ENCODE data around the gene SCUBE2. TPM values are rescaled to one million over a fixed set of nuclear protein-coding genes. Genes with fewer than 3 reads are reported as not detected.
A peak's percentile ranks its signal among the peaks of the same experiment; 100 is the strongest.

SCUBE2 gene
- total RNA-seq, 2 donors from 2014 or later = 6.6 to 40.0 TPM

DNA sequence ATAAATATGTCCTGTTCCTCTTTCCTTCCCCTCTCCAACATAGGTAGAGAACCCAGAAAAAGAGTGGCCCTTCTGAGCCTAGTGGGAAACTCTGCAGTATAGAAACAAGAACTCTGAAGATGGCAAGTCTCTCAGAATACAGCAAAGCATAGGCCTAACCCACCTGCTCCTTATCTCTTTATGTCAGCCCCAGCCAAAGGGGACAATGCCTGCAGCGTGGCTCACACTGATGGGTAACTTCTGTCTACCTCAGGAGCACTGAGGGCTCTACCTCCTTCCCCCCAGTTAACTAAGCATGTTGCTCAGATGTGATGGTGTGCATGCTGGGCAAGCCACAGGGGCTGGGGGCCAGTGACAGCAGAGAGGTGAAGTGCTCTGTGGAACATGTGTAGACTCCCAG, 82.7 kb downstream of the SCUBE2 start:
- 67 to 88% methylated on average over 1 of the region's 1 CpG for WGBS, 2 donors
- intact Hi-C loops (cut with DNase I) = no loop called here
- no peak for TF ChIP-seq POLR2A (IDR thresholded peaks at IDR 0.05)
- TF ChIP-seq, protein P1, sequence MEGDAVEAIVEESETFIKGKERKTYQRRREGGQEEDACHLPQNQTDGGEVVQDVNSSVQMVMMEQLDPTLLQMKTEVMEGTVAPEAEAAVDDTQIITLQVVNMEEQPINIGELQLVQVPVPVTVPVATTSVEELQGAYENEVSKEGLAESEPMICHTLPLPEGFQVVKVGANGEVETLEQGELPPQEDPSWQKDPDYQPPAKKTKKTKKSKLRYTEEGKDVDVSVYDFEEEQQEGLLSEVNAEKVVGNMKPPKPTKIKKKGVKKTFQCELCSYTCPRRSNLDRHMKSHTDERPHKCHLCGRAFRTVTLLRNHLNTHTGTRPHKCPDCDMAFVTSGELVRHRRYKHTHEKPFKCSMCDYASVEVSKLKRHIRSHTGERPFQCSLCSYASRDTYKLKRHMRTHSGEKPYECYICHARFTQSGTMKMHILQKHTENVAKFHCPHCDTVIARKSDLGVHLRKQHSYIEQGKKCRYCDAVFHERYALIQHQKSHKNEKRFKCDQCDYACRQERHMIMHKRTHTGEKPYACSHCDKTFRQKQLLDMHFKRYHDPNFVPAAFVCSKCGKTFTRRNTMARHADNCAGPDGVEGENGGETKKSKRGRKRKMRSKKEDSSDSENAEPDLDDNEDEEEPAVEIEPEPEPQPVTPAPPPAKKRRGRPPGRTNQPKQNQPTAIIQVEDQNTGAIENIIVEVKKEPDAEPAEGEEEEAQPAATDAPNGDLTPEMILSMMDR (IDR thresholded peaks at IDR 0.05) = no peak

DNA sequence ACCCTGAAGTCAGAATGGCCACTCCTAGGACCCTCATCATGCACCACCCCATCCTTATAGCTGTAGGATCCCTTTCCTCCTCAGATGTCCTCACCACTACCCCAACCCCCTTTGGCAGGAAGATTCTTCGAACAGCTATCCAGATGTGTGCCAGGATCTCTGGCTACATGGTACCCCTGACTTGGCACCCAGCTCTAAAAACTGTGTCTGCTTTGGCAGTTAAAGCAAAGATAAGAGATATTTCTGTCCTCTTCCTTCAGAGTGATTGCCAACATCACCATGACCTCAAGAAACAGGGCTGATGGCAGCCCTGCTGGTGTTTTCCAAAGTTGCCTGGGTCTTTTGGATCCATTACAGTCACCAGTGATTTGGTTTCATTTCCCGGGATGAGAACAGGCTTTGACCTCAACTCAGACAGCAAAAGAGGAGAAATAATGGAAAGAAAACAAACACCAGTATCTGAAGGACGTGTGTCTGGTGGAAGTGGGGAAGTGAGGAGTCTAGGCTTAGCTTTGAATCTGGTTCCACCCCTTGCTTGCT, 83.3 kb downstream of the SCUBE2 start:
- DNase-seq = no peak
- H3K36me3 ChIP-seq (replicated peaks in 1 of 2; ENCODE audit: insufficient read depth in 1 of 2, low read depth in 2 of 2) = no peaks in the 10 kb centered on the region
- TF ChIP-seq, protein P1 (IDR thresholded peaks at IDR 0.05) = no peak
- TF ChIP-seq POLR2A (IDR thresholded peaks at IDR 0.05) = no peak
- no peak overlapping the region for H3K4me3 ChIP-seq
- H3K27me3 ChIP-seq = peaks cover 0 to 2% of the 10 kb centered on the region in 2 donors
- no peak overlapping the region for H3K27ac ChIP-seq
- H3K4me1 ChIP-seq = peaks cover 14% of the 10 kb centered on the region
- WGBS, 2 donors = 54 to 62% methylated on average over 3 of the region's 3 CpGs
- no peak for ATAC-seq
- intact Hi-C loops (cut with DNase I) = no loop called here
- no peaks in the 10 kb centered on the region for H3K9me3 ChIP-seq

More for the DNA sequence above, 82.7 kb downstream of the SCUBE2 start:
- no peak overlapping the region for H3K27ac ChIP-seq
- H3K27me3 ChIP-seq = no peaks in the 10 kb centered on the region
- no peak for ATAC-seq
- no peaks in the 10 kb centered on the region for H3K9me3 ChIP-seq
- H3K36me3 ChIP-seq (replicated peaks in 1 of 2; ENCODE audit: insufficient read depth in 1 of 2, low read depth in 2 of 2) = no peaks in the 10 kb centered on the region
- peaks cover 8% of the 10 kb centered on the region for H3K4me1 ChIP-seq
- no peak for DNase-seq
- no peak overlapping the region for H3K4me3 ChIP-seq

DNA sequence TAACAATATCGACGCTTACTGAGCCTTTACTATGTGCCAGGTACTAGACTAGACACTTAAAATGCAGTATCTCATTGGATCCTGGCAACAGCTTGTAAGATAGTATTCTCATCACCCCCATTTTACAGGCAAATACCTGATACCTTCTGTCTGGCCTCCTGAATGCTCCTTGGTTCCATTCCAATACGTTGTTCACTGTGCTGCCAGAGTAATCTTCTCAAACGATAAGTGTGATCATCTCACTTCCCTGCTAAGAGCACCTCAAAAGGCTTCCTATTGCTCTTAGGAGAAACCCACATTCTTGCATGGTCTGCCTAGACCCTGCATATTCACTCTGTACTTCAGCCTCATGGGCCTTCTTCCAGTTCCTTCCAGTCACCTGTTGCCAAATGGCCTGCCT, 86.3 kb downstream of the SCUBE2 start:
- WGBS, 2 donors = 68 to 86% methylated on average over 4 of the region's 4 CpGs
- DNase-seq = no peak
- Histone ChIP-seq H3K4me3 (no peak overlapping the region), H3K9me3 (no peaks in the 10 kb centered on the region), H3K36me3 (replicated peaks in 1 of 2; ENCODE audit: insufficient read depth in 1 of 2, low read depth in 2 of 2) (no peaks in the 10 kb centered on the region), H3K27me3 (peaks cover 0 to 17% of the 10 kb centered on the region in 2 donors), H3K4me1 (peaks cover 17% of the 10 kb centered on the region), H3K27ac (no peak overlapping the region)
- ATAC-seq = no peak
- TF ChIP-seq POLR2A (IDR thresholded peaks at IDR 0.05) = no peak
- TF ChIP-seq, protein P1 (IDR thresholded peaks at IDR 0.05) = no peak
- intact Hi-C loops (cut with DNase I) = no loop called here

DNA sequence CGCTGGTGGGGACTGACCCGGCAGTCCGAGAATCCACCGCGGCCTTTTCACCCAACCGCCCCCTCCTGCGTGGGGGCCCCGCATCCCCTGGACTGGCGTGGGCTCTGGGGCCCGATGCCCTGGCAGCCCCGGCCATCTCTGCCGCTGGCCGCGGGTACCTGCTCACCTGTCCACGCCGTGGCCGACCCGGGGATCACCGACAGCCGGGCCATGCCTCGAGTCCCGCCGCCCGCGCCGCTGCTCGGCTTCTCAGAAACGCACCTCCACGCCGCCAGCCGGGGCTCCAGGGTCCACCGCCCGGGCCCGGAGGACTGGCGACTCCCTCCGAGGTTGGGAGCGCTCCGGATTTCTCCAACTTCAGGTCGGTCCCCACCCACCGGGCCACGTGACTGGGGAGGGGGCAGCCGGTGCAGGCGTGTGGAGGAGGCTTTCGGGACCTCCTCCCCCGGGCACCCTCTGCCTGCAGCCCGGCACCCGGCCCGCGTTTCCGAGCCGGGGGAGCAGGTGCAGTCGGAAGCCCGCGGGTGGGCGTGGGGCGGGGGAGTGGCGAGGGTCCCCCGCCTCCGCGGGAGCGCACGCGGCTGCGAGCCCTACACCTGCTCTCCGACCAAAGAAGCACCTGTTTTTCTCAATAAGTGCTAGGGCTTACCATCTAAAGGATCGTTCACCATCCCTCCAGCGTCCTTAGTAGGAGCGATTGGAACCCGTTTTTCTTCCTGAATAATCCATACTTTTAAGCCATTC, 87.0 kb downstream of the SCUBE2 start:
- Histone ChIP-seq H3K4me3 (peak overlapping the region in 1 of 2 donors; percentile 21), H3K36me3 (replicated peaks in 1 of 2; ENCODE audit: insufficient read depth in 1 of 2, low read depth in 2 of 2) (no peaks in the 10 kb centered on the region), H3K4me1 (peaks cover 17% of the 10 kb centered on the region), H3K27me3 (peaks cover 0 to 17% of the 10 kb centered on the region in 2 donors), H3K27ac (no peak overlapping the region), H3K9me3 (no peaks in the 10 kb centered on the region)
- 14 to 33% methylated on average over 16 to 63 of the region's 69 CpGs for WGBS, 2 donors
- peak; percentile 38 for ATAC-seq
- DNase-seq = peak in 3 of 4 donors; percentile 13 to 32 (median 27)
- intact Hi-C loops (cut with DNase I) = no loop called here
- no peak for TF ChIP-seq POLR2A (IDR thresholded peaks at IDR 0.05)
- TF ChIP-seq, protein P1 (IDR thresholded peaks at IDR 0.05) = no peak

All from body of pancreas (tissue), 4 donors.